Measurements from ENCODE around the gene NRTN. TPM values are rescaled to one million over a fixed set of nuclear protein-coding genes. Genes with fewer than 3 reads are reported as not detected.

NRTN gene
- total RNA-seq, 1 experiment from 2014 or later, result 2.6 TPM

- Mint-ChIP-seq H3K27me3 (ENCODE audit: insufficient read depth, unreplicated experiment) (no peaks in the 10 kb centered on the region), H3K4me3 (ENCODE audit: unreplicated experiment) (no peak overlapping the region), H3K4me1 (ENCODE audit: low read depth, unreplicated experiment) (no peaks in the 10 kb centered on the region), H3K27ac (ENCODE audit: unreplicated experiment) (no peak overlapping the region), H3K9me3 (ENCODE audit: unreplicated experiment) (no peaks in the 10 kb centered on the region), H3K36me3 (ENCODE audit: insufficient read depth, unreplicated experiment) (no peaks in the 10 kb centered on the region)
- TF ChIP-seq, protein P1, sequence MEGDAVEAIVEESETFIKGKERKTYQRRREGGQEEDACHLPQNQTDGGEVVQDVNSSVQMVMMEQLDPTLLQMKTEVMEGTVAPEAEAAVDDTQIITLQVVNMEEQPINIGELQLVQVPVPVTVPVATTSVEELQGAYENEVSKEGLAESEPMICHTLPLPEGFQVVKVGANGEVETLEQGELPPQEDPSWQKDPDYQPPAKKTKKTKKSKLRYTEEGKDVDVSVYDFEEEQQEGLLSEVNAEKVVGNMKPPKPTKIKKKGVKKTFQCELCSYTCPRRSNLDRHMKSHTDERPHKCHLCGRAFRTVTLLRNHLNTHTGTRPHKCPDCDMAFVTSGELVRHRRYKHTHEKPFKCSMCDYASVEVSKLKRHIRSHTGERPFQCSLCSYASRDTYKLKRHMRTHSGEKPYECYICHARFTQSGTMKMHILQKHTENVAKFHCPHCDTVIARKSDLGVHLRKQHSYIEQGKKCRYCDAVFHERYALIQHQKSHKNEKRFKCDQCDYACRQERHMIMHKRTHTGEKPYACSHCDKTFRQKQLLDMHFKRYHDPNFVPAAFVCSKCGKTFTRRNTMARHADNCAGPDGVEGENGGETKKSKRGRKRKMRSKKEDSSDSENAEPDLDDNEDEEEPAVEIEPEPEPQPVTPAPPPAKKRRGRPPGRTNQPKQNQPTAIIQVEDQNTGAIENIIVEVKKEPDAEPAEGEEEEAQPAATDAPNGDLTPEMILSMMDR (IDR thresholded peaks at IDR 0.05; ENCODE audit: insufficient read depth in 1 of 2, low read depth in 1 of 2, low read length in 1 of 2, severe bottlenecking in 1 of 2, unreplicated experiment in 1 of 2), result no peak
- no peaks in the 10 kb centered on the region for H3K36me3 ChIP-seq (ENCODE audit: control insufficient read depth, insufficient read depth, low read length)
- H3K4me3 ChIP-seq (ENCODE audit: low read depth, low read length), result no peak overlapping the region
- H3K9me3 ChIP-seq, result no peaks in the 10 kb centered on the region
- intact Hi-C loops (cut with micrococcal nuclease; ENCODE audit: unreplicated experiment), result no loop called here
- no peaks in the 10 kb centered on the region for H3K27me3 ChIP-seq (replicated peaks; ENCODE audit: control insufficient read depth, insufficient read depth, low read length)
- DNase-seq, result no peak
- ChIA-PET POLR2A (no interaction called here), CTCF (no interaction called here)
- peaks cover 50% of the 10 kb centered on the region for H3K4me1 ChIP-seq
- BruUV-seq (replicated peaks), result no TSS peak
These were observed 73.0 kb downstream of the NRTN start for GRCh38 chr19:5877882-5878281.

Other genes with a start within 250 kb of the NRTN start
- 3.8 and 4.1 TPM in 2 replicates for gene TINCR, start 237.1 kb upstream of the NRTN start, total RNA-seq (2022)
- 81.3 and 104 TPM in 2 replicates for gene SAFB2, start 182.3 kb upstream of the NRTN start, total RNA-seq (2022)
- gene SAFB, start 182.0 kb upstream of the NRTN start, total RNA-seq (2022), result 120 and 132 TPM in 2 replicates
- gene MICOS13, start 124.6 kb upstream of the NRTN start, total RNA-seq (2022), result 43.1 and 44.0 TPM in 2 replicates
- 2.4 and 3.1 TPM in 2 replicates for gene HSD11B1L, start 124.0 kb upstream of the NRTN start, total RNA-seq (2022)
- 951 and 1,003 TPM in 2 replicates for gene RPL36, start 114.8 kb upstream of the NRTN start, total RNA-seq (2022)
- gene LONP1, start 84.9 kb upstream of the NRTN start, total RNA-seq (2022), result 174 and 208 TPM in 2 replicates
- not detected in 2 replicates for gene CATSPERD, start 84.4 kb upstream of the NRTN start, total RNA-seq (2022)
- gene PRR22, start 20.3 kb upstream of the NRTN start, total RNA-seq (2022), result 7.1 TPM in 2 replicates
- 73.3 and 75.4 TPM in 2 replicates for gene DUS3L, start 13.9 kb upstream of the NRTN start, total RNA-seq (2022)
- not detected in 2 replicates for gene FUT6, start 34.6 kb downstream of the NRTN start, total RNA-seq (2022)
- 0.26 and 0.34 TPM in 2 replicates for gene FUT3, start 46.4 kb downstream of the NRTN start, total RNA-seq (2022)
- gene FUT5, start 65.5 kb downstream of the NRTN start, total RNA-seq (2022), result not detected in 2 replicates
- 272 and 274 TPM in 2 replicates for gene NDUFA11, start 98.7 kb downstream of the NRTN start, total RNA-seq (2022)
- 4.7 and 4.8 TPM in 2 replicates for gene VMAC, start 99.8 kb downstream of the NRTN start, total RNA-seq (2022)
- gene CAPS, start 109.2 kb downstream of the NRTN start, total RNA-seq (2022), result 5.8 and 7.2 TPM in 2 replicates
- 85.4 and 90.4 TPM in 2 replicates for gene RANBP3, start 173.1 kb downstream of the NRTN start, total RNA-seq (2022)

Measured in Caco-2 (cell line).